Ishikawa (cell line): ENCODE data around the gene PRRT2.

Experiments used
- CEBPB ChIP-seq: IDR thresholded peaks from 2 replicates; pipeline ENCODE4 v1.6.1; 2012
- CREB1 ChIP-seq: IDR thresholded peaks from 2 replicates; pipeline ENCODE4 v1.6.1; 2012; ENCODE audit warnings: low read depth
- EGR1 ChIP-seq: IDR thresholded peaks from 2 replicates; pipeline ENCODE4 v1.6.1; 2012
- EP300 ChIP-seq: IDR thresholded peaks from 2 replicates; pipeline ENCODE4 v1.6.1; 2012; ENCODE audit warnings: borderline replicate concordance
- FOXM1 ChIP-seq: IDR thresholded peaks from 2 replicates; pipeline ENCODE4 v1.6.1; 2012; ENCODE audit warnings: low read depth, borderline replicate concordance
- NFIC ChIP-seq: IDR thresholded peaks from 2 replicates; pipeline ENCODE4 v1.6.1; 2012
- RAD21 ChIP-seq: IDR thresholded peaks from 2 replicates; pipeline ENCODE4 v1.6.1; 2012; ENCODE audit warnings: low read depth
- TCF12 ChIP-seq: IDR thresholded peaks from 2 replicates; pipeline ENCODE4 v1.6.1; 2012; ENCODE audit warnings: low read depth
- TEAD4 ChIP-seq: IDR thresholded peaks from 2 replicates; pipeline ENCODE4 v1.6.1; 2012
- USF1 ChIP-seq: IDR thresholded peaks from 2 replicates; pipeline ENCODE4 v1.6.1; 2012
- YY1 ChIP-seq: IDR thresholded peaks from 2 replicates; pipeline ENCODE4 v1.6.1; 2012; ENCODE audit warnings: low read depth
- TF ChIP-seq, protein P1 (sequence below): IDR thresholded peaks from 2 replicates; pipeline ENCODE4 v1.6.1; 2012

- TF ChIP-seq NFIC, result no peak
- TF ChIP-seq YY1, result no peak
- TF ChIP-seq CEBPB, result no peak
- TF ChIP-seq, protein P1, sequence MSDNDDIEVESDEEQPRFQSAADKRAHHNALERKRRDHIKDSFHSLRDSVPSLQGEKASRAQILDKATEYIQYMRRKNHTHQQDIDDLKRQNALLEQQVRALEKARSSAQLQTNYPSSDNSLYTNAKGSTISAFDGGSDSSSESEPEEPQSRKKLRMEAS, result no peak
- no peak for TF ChIP-seq EGR1
- peak; percentile 45; the same call in 1 of the 2 replicates for TF ChIP-seq USF1
- TF ChIP-seq CREB1, result no peak
- no peak for TF ChIP-seq TEAD4
- TF ChIP-seq TCF12, result no peak
- no peak for TF ChIP-seq FOXM1
- no peak for TF ChIP-seq EP300
- no peak for TF ChIP-seq RAD21
Measured at GRCh38 chr16:29852654-29853053, 40.7 kb downstream of the PRRT2 start.
